Measurements from ENCODE around the gene DEDD2. TPM values are rescaled to one million over a fixed set of nuclear protein-coding genes. Genes with fewer than 3 reads are reported as not detected.

DEDD2 gene
- polyA plus RNA-seq, 3 donors = 125 to 141 (median 133) TPM

DNA sequence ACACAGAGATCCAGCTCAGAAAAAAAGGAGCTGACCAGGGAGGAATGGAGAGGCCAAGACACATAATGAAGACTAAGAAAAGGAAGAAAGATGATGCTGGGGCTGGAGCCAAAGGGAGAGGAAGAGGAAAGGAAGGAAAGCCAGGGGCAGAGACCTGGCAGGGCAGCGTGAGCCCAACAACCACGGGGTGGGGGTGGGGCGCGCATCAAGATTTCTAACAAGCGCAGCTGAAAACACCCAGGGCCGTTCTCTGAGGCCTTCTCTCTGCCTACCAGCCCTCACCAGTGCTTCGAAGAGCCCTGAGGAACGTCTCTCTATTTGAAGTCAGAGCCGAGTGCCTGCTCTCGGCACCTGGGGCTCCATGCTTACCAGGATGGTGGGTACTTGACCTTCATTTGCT is 61.7 kb downstream of the DEDD2 start:
- TF ChIP-seq, protein P1, sequence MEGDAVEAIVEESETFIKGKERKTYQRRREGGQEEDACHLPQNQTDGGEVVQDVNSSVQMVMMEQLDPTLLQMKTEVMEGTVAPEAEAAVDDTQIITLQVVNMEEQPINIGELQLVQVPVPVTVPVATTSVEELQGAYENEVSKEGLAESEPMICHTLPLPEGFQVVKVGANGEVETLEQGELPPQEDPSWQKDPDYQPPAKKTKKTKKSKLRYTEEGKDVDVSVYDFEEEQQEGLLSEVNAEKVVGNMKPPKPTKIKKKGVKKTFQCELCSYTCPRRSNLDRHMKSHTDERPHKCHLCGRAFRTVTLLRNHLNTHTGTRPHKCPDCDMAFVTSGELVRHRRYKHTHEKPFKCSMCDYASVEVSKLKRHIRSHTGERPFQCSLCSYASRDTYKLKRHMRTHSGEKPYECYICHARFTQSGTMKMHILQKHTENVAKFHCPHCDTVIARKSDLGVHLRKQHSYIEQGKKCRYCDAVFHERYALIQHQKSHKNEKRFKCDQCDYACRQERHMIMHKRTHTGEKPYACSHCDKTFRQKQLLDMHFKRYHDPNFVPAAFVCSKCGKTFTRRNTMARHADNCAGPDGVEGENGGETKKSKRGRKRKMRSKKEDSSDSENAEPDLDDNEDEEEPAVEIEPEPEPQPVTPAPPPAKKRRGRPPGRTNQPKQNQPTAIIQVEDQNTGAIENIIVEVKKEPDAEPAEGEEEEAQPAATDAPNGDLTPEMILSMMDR (IDR thresholded peaks at IDR 0.05) = no peak
- H3K4me1 Mint-ChIP-seq = peaks cover 15% of the 10 kb centered on the region
- Histone ChIP-seq H3K79me2 (ENCODE audit: insufficient read depth, low read length) (no peaks in the 10 kb centered on the region), H3K4me1 (ENCODE audit: control insufficient read depth in 1 of 2, insufficient read depth in 2 of 2, low read length in 2 of 2) (peaks cover 6 to 9% of the 10 kb centered on the region in 2 donors), H3K4me3 (replicated peaks in 1 of 3; ENCODE audit: low read depth in 2 of 3, low read length in 3 of 3) (no peak overlapping the region), H2AFZ (ENCODE audit: insufficient read depth, low read depth, low read length, poor library complexity, severe bottlenecking) (no peak overlapping the region), H3K4me2 (replicated peaks; ENCODE audit: extremely low read depth, low read length, poor library complexity, severe bottlenecking) (no peak overlapping the region), H3K27ac (ENCODE audit: low read depth in 1 of 2, low read length in 2 of 2) (no peak overlapping the region), H3K27me3 (ENCODE audit: control insufficient read depth in 2 of 2, insufficient read depth in 2 of 2, low read length in 2 of 2) (peaks cover 0 to 4% of the 10 kb centered on the region in 2 donors), H3K9ac (ENCODE audit: insufficient read depth, low read length, poor library complexity, severe bottlenecking) (no peak overlapping the region), H3K9me3 (replicated peaks in 1 of 2; ENCODE audit: control insufficient read depth in 1 of 2, insufficient read depth in 1 of 2, low read length in 2 of 2) (no peaks in the 10 kb centered on the region), H4K20me1 (ENCODE audit: insufficient read depth, low read length) (no peaks in the 10 kb centered on the region), H3K36me3 (replicated peaks in 1 of 2; ENCODE audit: control insufficient read depth in 1 of 2, insufficient read depth in 2 of 2, low read length in 2 of 2) (no peaks in the 10 kb centered on the region)
- H3K27ac Mint-ChIP-seq = no peak overlapping the region
- WGBS (ENCODE audit: insufficient coverage) = 79% methylated on average over 10 of the region's 10 CpGs
- intact Hi-C loops (cut with micrococcal nuclease) = no loop called here
- no peak overlapping the region for H3K4me3 Mint-ChIP-seq
- H3K27me3 Mint-ChIP-seq (ENCODE audit: low read depth in 3 of 3) = peaks cover 17 to 31% (median 19%) of the 10 kb centered on the region in 3 donors
- no peak for DNase-seq
- no peaks in the 10 kb centered on the region for H3K36me3 Mint-ChIP-seq
- no peaks in the 10 kb centered on the region for H3K9me3 Mint-ChIP-seq

DNA sequence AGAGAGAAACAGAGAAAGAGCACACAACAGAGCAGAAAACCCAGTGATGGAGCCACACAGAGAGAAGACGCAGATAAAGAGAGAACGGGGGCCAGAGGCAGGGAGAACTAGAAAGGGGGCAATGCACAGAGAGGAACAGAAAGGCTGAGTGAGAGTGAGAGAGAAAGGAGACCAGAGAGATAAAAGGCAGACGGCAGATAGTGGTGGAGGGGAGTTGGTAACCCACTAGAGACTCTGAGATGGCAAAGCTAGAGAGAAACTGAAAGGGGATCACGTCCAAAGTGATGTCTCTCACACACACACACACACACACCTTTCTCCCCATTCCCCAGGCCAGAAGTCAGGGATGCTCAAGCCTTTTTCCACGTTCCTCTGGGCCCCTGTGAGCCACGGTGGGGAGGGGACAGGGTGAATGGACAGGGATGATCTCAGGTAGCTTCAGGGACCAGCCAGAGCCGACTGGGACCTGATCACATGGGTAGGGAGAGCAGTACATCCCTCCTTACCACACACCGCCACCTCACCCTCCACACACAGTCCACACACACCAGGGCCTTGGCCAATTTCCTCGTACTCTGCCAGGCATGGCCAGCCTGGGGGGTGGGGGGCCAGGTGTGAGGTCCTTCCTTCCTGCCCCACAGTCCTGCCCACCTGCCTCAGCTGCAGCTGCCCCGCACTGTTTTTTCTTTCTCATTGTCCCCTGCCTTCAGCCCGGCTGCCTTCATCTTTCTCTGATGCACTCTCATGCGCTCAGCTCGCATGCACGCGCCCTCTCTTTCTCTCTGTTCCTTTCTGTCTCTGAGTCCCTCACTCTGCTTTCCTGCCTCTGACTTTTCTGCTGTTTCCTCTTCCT is 62.8 kb downstream of the DEDD2 start:
- Mint-ChIP-seq H3K36me3 (no peaks in the 10 kb centered on the region), H3K9me3 (peaks cover 0 to 2% (median 0%) of the 10 kb centered on the region in 7 donors), H3K27ac (peak overlapping the region in 1 of 7 donors; percentile 9), H3K4me1 (peaks cover 15% of the 10 kb centered on the region), H3K27me3 (ENCODE audit: low read depth in 3 of 3) (peaks cover 15 to 27% (median 17%) of the 10 kb centered on the region in 3 donors), H3K4me3 (peak overlapping the region; percentile 1 to 49)
- Histone ChIP-seq H3K4me2 (replicated peaks; ENCODE audit: extremely low read depth, low read length, poor library complexity, severe bottlenecking) (peak overlapping the region; percentile 11), H3K4me1 (ENCODE audit: control insufficient read depth in 1 of 2, insufficient read depth in 2 of 2, low read length in 2 of 2) (peaks cover 6 to 9% of the 10 kb centered on the region in 2 donors), H3K9me3 (replicated peaks in 1 of 2; ENCODE audit: control insufficient read depth in 1 of 2, insufficient read depth in 1 of 2, low read length in 2 of 2) (no peaks in the 10 kb centered on the region), H3K79me2 (ENCODE audit: insufficient read depth, low read length) (no peaks in the 10 kb centered on the region), H3K36me3 (replicated peaks in 1 of 2; ENCODE audit: control insufficient read depth in 1 of 2, insufficient read depth in 2 of 2, low read length in 2 of 2) (no peaks in the 10 kb centered on the region), H2AFZ (ENCODE audit: insufficient read depth, low read depth, low read length, poor library complexity, severe bottlenecking) (no peak overlapping the region), H3K4me3 (replicated peaks in 1 of 3; ENCODE audit: low read depth in 2 of 3, low read length in 3 of 3) (no peak overlapping the region), H3K27me3 (ENCODE audit: control insufficient read depth in 2 of 2, insufficient read depth in 2 of 2, low read length in 2 of 2) (peaks cover 0 to 4% of the 10 kb centered on the region in 2 donors), H3K9ac (ENCODE audit: insufficient read depth, low read length, poor library complexity, severe bottlenecking) (no peak overlapping the region), H3K27ac (ENCODE audit: low read depth in 1 of 2, low read length in 2 of 2) (no peak overlapping the region), H4K20me1 (ENCODE audit: insufficient read depth, low read length) (no peaks in the 10 kb centered on the region)
- intact Hi-C loops (cut with micrococcal nuclease) = no loop called here
- TF ChIP-seq, protein P1 (IDR thresholded peaks at IDR 0.05) = no peak
- DNase-seq = no peak
- WGBS (ENCODE audit: insufficient coverage) = 63% methylated on average over 8 of the region's 15 CpGs
